Measurements from ENCODE around the gene RAB25.
"Not testable (repeated sequence)": the region's sequence is repeated elsewhere in the genome, so short reads cannot be mapped to it uniquely, and the experiment has no call there.

- not testable (repeated sequence) for TF ChIP-seq CTCF, POLR2A (IDR thresholded peaks at IDR 0.05)
Measured at GRCh38 chr1:156116731-156117130, 55.8 kb downstream of the RAB25 start.

Data from uterus (tissue), 2 donors.